ENCODE results near the gene HECTD1.

- TF ChIP-seq CTCF (IDR thresholded peaks at IDR 0.05) (no peak), POLR2A (IDR thresholded peaks at IDR 0.05) (no peak)
Observed at GRCh38 chr14:31221266-31221665, 13.7 kb upstream of the HECTD1 start.

Data from thyroid gland (tissue), 4 donors.